ENCODE data around the gene SBF2. TPM values are rescaled to one million over a fixed set of nuclear protein-coding genes. Genes with fewer than 3 reads are reported as not detected.

SBF2 gene
- total RNA-seq, 4 donors from 2014 or later = 67.5 to 92.9 (median 71.6) TPM

DNA sequence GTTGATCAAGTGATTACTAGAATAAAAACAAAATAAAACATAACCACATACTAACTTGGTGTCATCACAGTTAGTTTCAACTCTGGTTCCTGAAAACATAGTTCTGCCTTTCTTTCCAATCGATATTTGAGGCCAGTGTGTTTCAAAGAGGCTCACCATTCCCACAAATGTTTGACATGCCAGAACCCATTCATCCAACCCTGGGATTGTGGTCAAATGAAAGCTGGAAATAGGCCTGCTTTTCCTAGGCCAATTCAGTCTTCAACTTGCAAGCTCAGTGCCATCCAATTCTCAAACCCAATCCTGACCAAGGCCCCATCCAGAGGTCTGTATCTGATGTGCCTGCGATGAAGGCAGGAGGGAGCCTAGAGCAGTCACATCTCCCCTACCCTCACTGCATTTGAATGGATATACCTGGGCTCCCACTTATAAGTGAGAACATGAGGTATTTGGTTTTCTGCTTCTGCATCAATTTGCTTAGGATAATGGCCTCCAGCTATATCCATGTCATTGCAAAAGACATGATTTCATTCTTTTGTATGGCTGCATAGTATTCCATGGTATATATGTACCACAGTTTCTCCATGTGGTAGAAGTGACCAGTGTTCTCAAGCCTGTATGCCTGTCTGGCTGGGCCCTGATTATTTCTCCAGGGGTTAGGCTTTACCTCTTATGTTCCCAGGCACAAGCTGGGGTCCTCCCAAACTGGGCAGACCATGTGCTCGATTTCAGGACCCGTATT lies 486.9 kb downstream of the SBF2 start:
- WGBS, 2 donors = 93 to 96% methylated on average over 4 of the region's 4 CpGs
- Histone ChIP-seq H3K4me3 (replicated peaks in 1 of 3) (no peak overlapping the region), H3K36me3 (peaks cover 0 to 7% of the 10 kb centered on the region in 2 donors), H3K27ac (no peak overlapping the region), H3K9me3 (no peaks in the 10 kb centered on the region), H3K4me1 (no peaks in the 10 kb centered on the region), H3K27me3 (no peaks in the 10 kb centered on the region)
- intact Hi-C loops (cut with DNase I) = no loop called here
- no peak for TF ChIP-seq POLR2A (IDR thresholded peaks at IDR 0.05)
- TF ChIP-seq, protein P1, sequence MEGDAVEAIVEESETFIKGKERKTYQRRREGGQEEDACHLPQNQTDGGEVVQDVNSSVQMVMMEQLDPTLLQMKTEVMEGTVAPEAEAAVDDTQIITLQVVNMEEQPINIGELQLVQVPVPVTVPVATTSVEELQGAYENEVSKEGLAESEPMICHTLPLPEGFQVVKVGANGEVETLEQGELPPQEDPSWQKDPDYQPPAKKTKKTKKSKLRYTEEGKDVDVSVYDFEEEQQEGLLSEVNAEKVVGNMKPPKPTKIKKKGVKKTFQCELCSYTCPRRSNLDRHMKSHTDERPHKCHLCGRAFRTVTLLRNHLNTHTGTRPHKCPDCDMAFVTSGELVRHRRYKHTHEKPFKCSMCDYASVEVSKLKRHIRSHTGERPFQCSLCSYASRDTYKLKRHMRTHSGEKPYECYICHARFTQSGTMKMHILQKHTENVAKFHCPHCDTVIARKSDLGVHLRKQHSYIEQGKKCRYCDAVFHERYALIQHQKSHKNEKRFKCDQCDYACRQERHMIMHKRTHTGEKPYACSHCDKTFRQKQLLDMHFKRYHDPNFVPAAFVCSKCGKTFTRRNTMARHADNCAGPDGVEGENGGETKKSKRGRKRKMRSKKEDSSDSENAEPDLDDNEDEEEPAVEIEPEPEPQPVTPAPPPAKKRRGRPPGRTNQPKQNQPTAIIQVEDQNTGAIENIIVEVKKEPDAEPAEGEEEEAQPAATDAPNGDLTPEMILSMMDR (IDR thresholded peaks at IDR 0.05) = no peak
- no peak for DNase-seq

GRCh38 chr11:9804419-9804902 lies 489.6 kb downstream of the SBF2 start:
- intact Hi-C loops (cut with DNase I) = no loop called here
- DNase-seq = no peak
- no peaks in the 10 kb centered on the region for H3K9me3 ChIP-seq
- WGBS, 2 donors = 83 to 93% methylated on average over 2 of the region's 2 CpGs
- no peak overlapping the region for H3K4me3 ChIP-seq (replicated peaks in 1 of 3)
- TF ChIP-seq POLR2A (IDR thresholded peaks at IDR 0.05) = no peak
- TF ChIP-seq, protein P1 (IDR thresholded peaks at IDR 0.05) = no peak
- peaks cover 0 to 6% of the 10 kb centered on the region in 2 donors for H3K4me1 ChIP-seq
- peaks cover 0 to 7% of the 10 kb centered on the region in 2 donors for H3K36me3 ChIP-seq
- H3K27ac ChIP-seq = no peak overlapping the region
- H3K27me3 ChIP-seq = no peaks in the 10 kb centered on the region

GRCh38 chr11:9803685-9804418 lies 490.2 kb downstream of the SBF2 start:
- WGBS, 2 donors = 71 to 74% methylated on average over 5 of the region's 5 CpGs
- intact Hi-C loops (cut with DNase I) = no loop called here
- H3K4me3 ChIP-seq (replicated peaks in 1 of 3) = no peak overlapping the region

DNA sequence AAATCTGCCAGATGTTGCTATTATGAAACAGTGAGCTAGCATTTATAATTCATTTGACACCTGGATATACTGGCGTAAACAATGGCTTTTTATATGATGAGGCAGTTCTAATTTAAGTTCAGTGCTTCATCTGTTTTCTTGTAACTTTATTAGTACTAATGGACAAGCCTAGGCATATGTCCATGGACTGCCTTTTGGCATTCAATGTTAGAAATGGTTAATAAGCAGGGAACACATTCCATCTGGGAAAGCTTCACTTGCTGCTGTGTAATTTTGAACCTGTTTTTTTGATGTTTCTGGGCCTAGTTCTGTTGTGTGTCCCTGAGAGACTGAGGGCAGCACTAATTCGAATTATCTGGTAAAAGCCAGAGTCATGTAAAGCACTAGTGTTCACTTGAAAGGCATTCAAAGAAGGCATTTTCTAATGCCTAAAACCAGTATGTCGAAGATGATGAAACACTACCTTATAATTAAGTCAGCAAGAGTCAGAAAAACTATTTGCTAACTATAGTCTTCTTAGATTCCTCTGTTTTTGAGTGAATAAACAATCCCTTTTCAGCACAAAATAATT lies 491.6 kb downstream of the SBF2 start:
- Histone ChIP-seq H3K27me3 (no peaks in the 10 kb centered on the region), H3K4me1 (peaks cover 0 to 6% of the 10 kb centered on the region in 2 donors), H3K9me3 (no peaks in the 10 kb centered on the region), H3K27ac (no peak overlapping the region), H3K4me3 (replicated peaks in 1 of 3) (no peak overlapping the region), H3K36me3 (peaks cover 0 to 1% of the 10 kb centered on the region in 2 donors)
- 89 to 90% methylated on average over 3 of the region's 3 CpGs for WGBS, 2 donors
- intact Hi-C loops (cut with DNase I) = no loop called here
- no peak for DNase-seq
- TF ChIP-seq, protein P1 (IDR thresholded peaks at IDR 0.05) = no peak
- TF ChIP-seq POLR2A (IDR thresholded peaks at IDR 0.05) = no peak

More at GRCh38 chr11:9803685-9804418, 490.2 kb downstream of the SBF2 start:
- Histone ChIP-seq H3K27ac (no peak overlapping the region), H3K9me3 (no peaks in the 10 kb centered on the region), H3K4me1 (peaks cover 0 to 6% of the 10 kb centered on the region in 2 donors), H3K27me3 (no peaks in the 10 kb centered on the region), H3K36me3 (peaks cover 0 to 7% of the 10 kb centered on the region in 2 donors)
- DNase-seq = no peak
- TF ChIP-seq, protein P1 (IDR thresholded peaks at IDR 0.05) = no peak
- TF ChIP-seq POLR2A (IDR thresholded peaks at IDR 0.05) = no peak
